Measurements from ENCODE around the gene FOXN4. TPM values are rescaled to one million over a fixed set of nuclear protein-coding genes. Genes with fewer than 3 reads are reported as not detected.

The FOXN4 gene
- total and polyA plus RNA-seq, 2 of the 13 experiments (the other 11 are each of a cell fraction or from before 2014, with no cell fraction given): 0.11 TPM; not detected in 1

GRCh38 chr12:109277899-109278762 is 31.0 kb downstream of the FOXN4 start (continued):
- TF ChIP-seq MLXIP (CRISPR knock-in tag; IDR thresholded peaks at IDR 0.05; ENCODE audit: borderline replicate concordance) (no peak; the same call in 1 of the 2 replicates), ZNF264 (CRISPR knock-in tag; IDR thresholded peaks at IDR 0.05) (0 out of 2 replicates have a peak, but pooled peaks have one; percentile 43), ZNF333 (CRISPR knock-in tag; IDR thresholded peaks at IDR 0.05; ENCODE audit: borderline replicate concordance) (no peak), ZNF407 (CRISPR knock-in tag; IDR thresholded peaks at IDR 0.05; ENCODE audit: not compliant biosample characterization) (no peak), ZNF781 (CRISPR knock-in tag; IDR thresholded peaks at IDR 0.05; ENCODE audit: borderline replicate concordance, not compliant biosample characterization) (no peak), MXD3 (CRISPR knock-in tag; IDR thresholded peaks at IDR 0.05) (0 out of 2 replicates have a peak, but pooled peaks have one; percentile 44), EP300 (IDR thresholded peaks at IDR 0.05; ENCODE audit: low read depth in 2 of 2, low read length in 2 of 2) (peak; percentile 60 to 91; a peak in 3 of 4 replicates), EP300 (CRISPR knock-in tag; IDR thresholded peaks at IDR 0.05; ENCODE audit: borderline replicate concordance) (peak; percentile 80; the same call in 1 of the 2 replicates), DZIP1 (CRISPR knock-in tag; IDR thresholded peaks at IDR 0.05) (no peak), ONECUT2 (CRISPR knock-in tag; IDR thresholded peaks at IDR 0.05) (peak; percentile 49; the same call in 1 of the 2 replicates)
